GM19240 (cell line): ENCODE measurements around the gene PTPRU.

Source experiments
- DNase-seq: peaks from one replicate; pipeline ENCODE4 v3.0.0; 2011; ENCODE audit warnings: low spot score; ENCODE audit not compliant: insufficient read length

PTPRU gene

GRCh38 chr1:29264773-29265389 is 28.6 kb downstream of the PTPRU start:
- no peak for DNase-seq

DNA sequence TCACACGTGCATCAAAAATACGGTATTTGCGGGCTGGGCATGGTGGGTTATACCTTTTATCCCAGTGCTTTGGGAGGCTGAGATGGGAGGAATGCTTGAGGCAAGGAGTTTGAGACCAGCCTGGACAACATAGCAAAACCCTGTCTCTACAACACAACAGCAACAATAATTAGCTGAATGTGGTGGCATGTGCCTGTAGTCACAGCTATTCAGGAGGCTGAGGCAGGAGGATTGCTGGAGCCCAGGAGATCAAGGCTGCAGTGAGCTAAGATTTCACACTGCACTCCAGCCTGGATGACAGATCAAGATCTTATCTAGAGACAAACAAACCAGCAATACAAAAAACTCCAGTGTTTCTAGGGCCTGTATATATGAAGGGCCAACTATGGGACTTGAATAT is 30.6 kb downstream of the PTPRU start:
- no peak for DNase-seq

GRCh38 chr1:29267321-29268070 is 31.2 kb downstream of the PTPRU start:
- DNase-seq: no peak

- DNase-seq: no peak
Observed at GRCh38 chr1:29269382-29269781, 33.1 kb downstream of the PTPRU start.

DNA sequence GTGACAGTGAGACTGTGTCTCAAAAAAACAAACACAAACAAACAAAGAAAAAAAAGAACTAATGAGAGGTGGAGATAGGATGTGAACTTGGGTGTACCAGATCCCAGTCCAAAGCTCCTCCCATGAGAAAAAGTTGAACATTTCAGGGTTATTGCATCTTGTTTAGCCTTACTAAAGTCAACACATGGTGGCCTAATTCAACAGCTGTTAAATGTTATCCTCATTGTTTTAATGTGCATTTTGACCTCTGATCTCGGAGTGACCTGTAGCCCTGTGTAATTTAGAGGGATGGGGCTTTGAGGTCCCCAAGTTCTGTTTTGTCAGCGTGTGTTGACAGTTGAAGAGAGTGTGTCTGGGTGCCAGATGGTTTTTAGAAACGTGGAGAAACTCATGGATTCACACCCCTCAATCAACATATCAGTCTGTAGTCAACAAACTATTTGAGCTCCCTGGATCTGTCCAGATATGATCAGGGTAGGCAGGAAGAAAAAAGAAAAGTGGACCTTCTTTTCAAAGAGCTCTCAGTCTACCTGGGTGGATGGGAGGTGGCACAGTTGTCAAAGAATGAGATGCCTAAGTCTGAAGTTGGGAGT is 34.7 kb downstream of the PTPRU start:
- no peak for DNase-seq

DNA sequence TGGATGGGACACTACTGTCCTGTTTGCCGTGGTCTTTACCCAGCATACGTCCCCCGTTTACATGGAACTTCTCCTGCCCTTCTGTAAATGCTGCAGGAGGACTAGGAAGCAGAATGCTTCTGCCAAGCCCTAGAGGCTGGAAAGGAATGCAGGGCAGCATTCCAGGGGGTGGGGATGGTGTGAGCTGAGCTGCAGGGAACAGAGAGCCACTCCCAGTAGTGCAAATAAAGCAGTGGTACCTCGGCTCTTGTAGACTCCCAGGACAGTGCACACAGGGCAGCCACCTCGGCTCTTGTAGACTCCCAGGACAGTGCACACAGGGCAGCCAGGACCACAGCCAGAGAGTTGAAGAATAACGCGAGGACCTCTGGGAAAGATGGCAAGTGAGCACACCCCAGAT is 35.4 kb downstream of the PTPRU start:
- DNase-seq: no peak

DNA sequence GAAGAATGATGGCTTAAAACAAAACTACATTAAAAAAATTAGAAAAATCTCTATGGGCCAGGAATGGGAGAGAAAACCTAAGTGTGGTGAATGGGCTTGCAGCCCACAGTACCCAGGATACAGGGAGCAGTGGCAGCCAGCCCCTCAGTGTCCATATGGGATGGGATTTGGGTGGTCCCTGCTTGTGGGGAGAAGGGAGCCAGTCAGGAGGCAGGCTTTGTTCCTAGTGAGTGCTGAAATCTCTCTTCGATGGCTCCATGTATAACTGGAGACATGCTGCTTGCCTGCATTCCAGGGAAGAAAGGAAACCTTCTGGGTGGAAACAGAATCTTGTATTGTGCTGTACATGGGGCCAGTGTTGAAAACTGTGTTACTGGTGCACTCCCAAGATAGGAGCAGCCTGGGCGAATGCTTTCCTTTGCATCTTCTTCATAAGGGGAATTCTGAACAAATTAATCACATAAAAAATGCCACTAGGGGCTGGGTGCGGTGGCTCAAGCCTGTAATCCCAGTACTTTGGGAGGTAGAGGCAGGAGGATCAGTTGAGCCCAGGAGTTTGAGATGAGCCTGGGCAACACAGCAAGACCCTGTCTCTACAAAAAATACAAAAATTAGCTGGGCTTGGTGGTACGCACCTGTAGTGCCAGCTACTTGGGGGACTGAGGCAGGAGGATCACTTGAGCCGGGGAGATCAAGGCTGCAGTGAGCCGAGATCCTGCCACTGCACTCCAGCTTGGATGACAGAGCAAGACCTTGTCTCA is 36.0 kb downstream of the PTPRU start:
- no peak for DNase-seq

DNA sequence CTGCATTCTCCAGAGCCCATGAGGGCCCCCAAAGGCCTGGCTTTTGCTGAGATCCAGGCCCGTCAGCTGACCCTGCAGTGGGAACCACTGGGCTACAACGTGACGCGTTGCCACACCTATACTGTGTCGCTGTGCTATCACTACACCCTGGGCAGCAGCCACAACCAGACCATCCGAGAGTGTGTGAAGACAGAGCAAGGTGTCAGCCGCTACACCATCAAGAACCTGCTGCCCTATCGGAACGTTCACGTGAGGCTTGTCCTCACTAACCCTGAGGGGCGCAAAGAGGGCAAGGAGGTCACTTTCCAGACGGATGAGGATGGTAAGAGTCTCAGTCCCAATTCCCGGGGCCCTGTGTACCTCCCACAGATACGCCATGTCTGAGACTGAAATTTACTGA is 39.1 kb downstream of the PTPRU start:
- DNase-seq: no peak

- no peak for DNase-seq
Observed at GRCh38 chr1:29278124-29278523, 41.8 kb downstream of the PTPRU start.

- no peak for DNase-seq
Observed at GRCh38 chr1:29279406-29279805, 43.1 kb downstream of the PTPRU start.

- no peak for DNase-seq
Observed at GRCh38 chr1:29279951-29280391, 43.6 kb downstream of the PTPRU start.

- DNase-seq: no peak
Observed at GRCh38 chr1:29280409-29281131, 44.2 kb downstream of the PTPRU start.

DNA sequence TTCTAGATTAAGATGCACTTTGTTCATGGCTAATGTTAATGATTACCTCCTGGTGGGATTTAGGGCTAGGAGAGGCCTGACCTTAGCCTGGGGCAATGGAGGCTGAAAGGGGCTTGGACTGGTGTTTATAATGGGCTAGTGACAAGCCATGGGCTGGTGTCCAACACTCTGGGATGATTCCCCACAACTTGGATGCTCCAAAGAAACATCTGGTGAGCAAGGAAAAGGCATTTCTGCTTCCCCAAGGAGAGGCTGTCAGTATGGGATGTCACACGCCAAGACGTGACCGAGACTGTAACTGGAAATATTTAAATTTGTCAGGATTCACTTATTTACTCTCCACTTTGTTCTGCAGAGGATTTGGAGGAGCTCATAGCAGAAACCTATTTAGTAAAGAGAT is 45.2 kb downstream of the PTPRU start:
- no peak for DNase-seq

GRCh38 chr1:29282135-29282923 is 46.0 kb downstream of the PTPRU start:
- DNase-seq: no peak

DNA sequence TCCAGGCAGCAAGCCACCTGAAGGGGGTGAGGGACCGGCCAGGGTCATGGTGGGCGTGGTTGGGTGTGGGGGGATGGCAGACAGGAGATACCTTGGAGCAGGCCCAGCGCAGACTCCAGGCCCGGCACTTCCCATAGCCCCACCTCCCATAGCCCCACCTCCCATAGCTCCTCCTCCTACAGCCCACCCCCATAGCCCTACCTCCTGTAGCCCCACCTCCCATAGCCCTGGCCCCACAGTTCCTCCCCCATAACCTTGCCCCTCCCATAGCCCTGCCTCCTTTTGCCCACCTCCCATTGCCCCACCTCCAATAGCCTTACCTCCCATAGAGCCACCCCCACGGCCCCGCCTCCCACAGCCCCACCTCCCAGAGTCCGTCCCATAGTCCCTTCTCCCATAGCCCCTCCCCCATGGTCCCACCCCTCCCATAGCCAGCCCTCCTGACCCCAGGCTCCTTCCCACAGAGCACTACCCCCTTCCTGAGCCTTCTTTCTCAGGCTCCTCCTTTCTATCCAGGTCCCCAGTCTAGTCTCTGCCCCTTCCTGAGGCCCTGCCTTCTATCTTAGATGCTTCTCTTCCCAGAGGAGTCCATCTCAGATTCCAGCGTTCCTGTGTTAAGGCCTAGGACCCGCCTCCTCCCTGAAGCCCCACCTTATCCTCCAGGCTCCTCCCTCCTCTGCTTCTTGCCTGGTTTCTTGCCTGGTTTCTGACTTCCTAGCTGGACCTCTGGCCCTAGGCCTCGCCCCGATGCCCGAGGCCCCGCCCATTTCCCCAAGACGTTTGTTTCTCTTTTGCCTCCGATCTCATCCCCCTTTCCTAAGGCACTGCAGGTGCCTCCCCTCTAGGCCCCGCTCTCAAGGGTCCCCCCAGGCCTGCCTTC is 46.8 kb downstream of the PTPRU start:
- no peak for DNase-seq

- no peak for DNase-seq
Observed at GRCh38 chr1:29283804-29284195, 47.5 kb downstream of the PTPRU start.

DNA sequence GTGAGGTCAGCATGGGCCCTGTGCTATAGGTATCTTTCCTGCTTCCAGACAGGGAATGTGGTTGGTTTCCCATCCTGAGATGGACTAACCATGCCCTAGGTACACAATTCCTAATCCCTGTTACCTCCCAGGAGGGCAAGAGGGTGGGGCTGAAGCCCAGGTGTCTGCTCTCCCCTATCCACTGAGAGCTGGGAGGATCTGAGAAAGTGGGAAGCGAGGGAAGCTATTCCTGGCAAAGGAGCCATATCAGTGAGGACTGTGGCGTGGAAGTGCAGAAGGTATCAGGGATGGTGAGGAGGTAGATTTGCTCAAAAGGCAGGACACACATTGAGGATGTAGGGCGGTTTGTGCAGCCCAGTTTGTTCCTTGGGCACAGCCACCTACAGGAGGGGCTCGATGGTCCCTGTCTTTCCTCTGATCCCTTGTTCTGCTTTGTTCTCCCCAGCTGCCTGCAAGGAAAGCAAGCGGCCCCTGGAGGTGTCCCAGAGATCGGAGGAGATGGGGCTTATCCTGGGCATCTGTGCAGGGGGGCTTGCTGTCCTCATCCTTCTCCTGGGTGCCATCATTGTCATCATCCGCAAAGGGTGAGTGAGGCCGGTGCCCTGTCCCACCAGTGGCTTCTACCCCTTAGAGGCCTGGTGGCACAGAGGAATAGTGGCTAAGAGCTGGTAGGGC is 48.1 kb downstream of the PTPRU start:
- no peak for DNase-seq

- no peak for DNase-seq
Observed at GRCh38 chr1:29284961-29285560, 48.7 kb downstream of the PTPRU start.

DNA sequence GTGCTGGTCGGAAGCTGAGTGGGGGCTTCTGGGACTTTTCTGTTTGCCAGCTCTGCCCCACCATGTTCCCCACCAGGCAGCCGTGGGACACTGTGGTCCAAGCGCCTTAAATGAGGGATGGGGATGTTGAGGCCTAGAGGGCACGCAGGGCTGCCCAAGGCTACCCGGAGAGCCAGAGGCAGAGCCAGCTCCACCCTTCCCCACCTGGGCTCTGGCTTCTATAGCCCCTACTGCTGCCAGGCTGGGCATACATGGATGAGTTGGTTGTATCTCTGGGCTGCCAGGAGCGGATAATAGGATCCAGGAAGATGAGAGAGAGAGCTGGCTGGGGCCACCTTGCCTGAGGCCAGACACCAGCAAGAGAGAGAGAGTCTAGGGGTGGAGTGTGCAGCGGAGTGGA is 49.4 kb downstream of the PTPRU start:
- no peak for DNase-seq
